HEK293 (cell line): ENCODE measurements around the gene SRPK1.

Experiments
- CTCF ChIP-seq: fragments of 450-650 bp; formaldehyde crosslinking; IDR thresholded peaks from 2 replicates; pipeline ENCODE4 v1.5.1; 2016; ENCODE audit warnings: missing biosample characterization, missing genetic modification characterization
- SALL2 ChIP-seq: fragments of 450-650 bp; formaldehyde crosslinking; IDR thresholded peaks from 2 replicates; pipeline ENCODE4 v1.5.0; 2017; ENCODE audit warnings: missing biosample characterization, mild to moderate bottlenecking, missing genetic modification characterization, borderline replicate concordance
- ZNF169 ChIP-seq: fragments of 450-650 bp; formaldehyde crosslinking; IDR thresholded peaks from 2 replicates; pipeline ENCODE4 v1.5.1; 2016; ENCODE audit warnings: missing biosample characterization, missing genetic modification characterization
- ZNF274 ChIP-seq, 2 experiments: fragments of 200-500 bp in 1 of 2; fragments of 450-650 bp in 1 of 2; sonication (Bioruptor generic) in 1 of 2; formaldehyde crosslinking in 1 of 2; IDR thresholded peaks; 2 replicates each; pipeline versions ENCODE4 v1.5.1 to v1.6.1; 2014 to 2016; ENCODE audit warnings: borderline replicate concordance in 1 of 2, inconsistent platforms in 1 of 2, low read length in 1 of 2, missing biosample characterization in 1 of 2, missing genetic modification characterization in 1 of 2
- ZNF426 ChIP-seq: fragments of 450-650 bp; formaldehyde crosslinking; IDR thresholded peaks from 2 replicates; pipeline ENCODE4 v1.5.1; 2017; ENCODE audit warnings: missing biosample characterization, missing genetic modification characterization, mild to moderate bottlenecking, inconsistent platforms, moderate library complexity
- ZNF513 ChIP-seq: fragments of 450-650 bp; IDR thresholded peaks from 2 replicates; pipeline ENCODE4 v1.5.1; 2018; ENCODE audit warnings: missing biosample characterization, missing genetic modification characterization
- ZNF521 ChIP-seq: fragments of 450-650 bp; formaldehyde crosslinking; IDR thresholded peaks from 2 replicates; pipeline ENCODE4 v1.5.1; 2017; ENCODE audit warnings: missing biosample characterization, mild to moderate bottlenecking, missing genetic modification characterization
- ZNF629 ChIP-seq: fragments of 450-650 bp; formaldehyde crosslinking; IDR thresholded peaks from 2 replicates; pipeline ENCODE4 v1.5.1; 2017; ENCODE audit warnings: missing biosample characterization, missing genetic modification characterization

GRCh38 chr6:35892482-35892881 is 28.4 kb downstream of the SRPK1 start:
- TF ChIP-seq ZNF426 (no peak), CTCF (tag by site-specific recombination) (no peak), ZNF513 (tag by site-specific recombination) (no peak), ZNF629 (tag by site-specific recombination) (no peak), ZNF274 (IDR thresholded peaks at IDR 0.05; ENCODE audit: low read length) (no peak), ZNF274 (tag by site-specific recombination; IDR thresholded peaks at IDR 0.05; ENCODE audit: borderline replicate concordance) (no peak), ZNF169 (no peak), SALL2 (tag by site-specific recombination) (no peak), ZNF521 (tag by site-specific recombination) (no peak)
